ENCODE measurements around the gene GXYLT2.
A peak's percentile ranks its signal among the peaks of the same experiment; 100 is the strongest.

GXYLT2 gene

GRCh38 chr3:72887705-72888545 lies at the start of gene GXYLT2:
Gene GXYLT2 (plus strand): TSS chr3:72888046. CDS start chr3:72888234, 188 bp downstream.
- peak; percentile 73 for DNase-seq

GRCh38 chr3:72839057-72839456 lies 48.8 kb upstream of the GXYLT2 start:
- DNase-seq = peak; percentile 84

GRCh38 chr3:72844436-72844993 lies 43.3 kb upstream of the GXYLT2 start:
- no peak for DNase-seq

GRCh38 chr3:72846166-72846565 lies 41.7 kb upstream of the GXYLT2 start:
- no peak for DNase-seq

- peak; percentile 34 for DNase-seq
Measured at GRCh38 chr3:72847282-72847681, 40.6 kb upstream of the GXYLT2 start.

GRCh38 chr3:72847751-72848702 lies 39.8 kb upstream of the GXYLT2 start, which contains the start of gene SHQ1:
Gene SHQ1 (minus strand): TSS chr3:72848445. CDS start chr3:72848340, 105 bp downstream.
- DNase-seq = peak; percentile 98

GRCh38 chr3:72848703-72849081 lies 39.2 kb upstream of the GXYLT2 start:
- peak; percentile 80 for DNase-seq

- DNase-seq = no peak
Measured at GRCh38 chr3:72855001-72855400, 32.8 kb upstream of the GXYLT2 start.

GRCh38 chr3:72860053-72860452 lies 27.8 kb upstream of the GXYLT2 start:
- no peak for DNase-seq

- DNase-seq = no peak
Measured at GRCh38 chr3:72860846-72861245, 27.0 kb upstream of the GXYLT2 start.

GRCh38 chr3:72862314-72863090 lies 25.3 kb upstream of the GXYLT2 start:
- DNase-seq = peak; percentile 19

GRCh38 chr3:72872183-72872582 lies 15.7 kb upstream of the GXYLT2 start:
- no peak for DNase-seq

GRCh38 chr3:72887343-72887704 lies 522 bp upstream of the GXYLT2 start:
- no peak for DNase-seq

- no peak for DNase-seq
Measured at GRCh38 chr3:72888546-72889309, 882 bp downstream of the GXYLT2 start.

GRCh38 chr3:72889310-72890165 lies 1.7 kb downstream of the GXYLT2 start:
- DNase-seq = no peak

GRCh38 chr3:72890166-72890925 lies 2.5 kb downstream of the GXYLT2 start:
- no peak for DNase-seq

- no peak for DNase-seq
Measured at GRCh38 chr3:72891053-72891855, 3.4 kb downstream of the GXYLT2 start.

GRCh38 chr3:72892081-72892775 lies 4.4 kb downstream of the GXYLT2 start:
- peak; percentile 15 for DNase-seq

All from hematopoietic multipotent progenitor cell treated with erythropoietin and hydrocortisone succinate and interleukin-3 and kit ligand, for 4 days (in vitro differentiated cells).